22Rv1 (cell line): Measurements from ENCODE around the gene GPR25.

ENCODE experiments used
- CTCF ChIP-seq: fragments of 450-650 bp; IDR thresholded peaks from 2 replicates; pipeline ENCODE4 v1.5.1; 2017; ENCODE audit warnings: mild to moderate bottlenecking
- ZFX ChIP-seq: fragments of 450-650 bp; IDR thresholded peaks from 2 replicates; pipeline ENCODE4 v1.6.1; 2017; ENCODE audit warnings: antibody characterized with exemption, borderline replicate concordance

GRCh38 chr1:200899451-200899915, 26.7 kb downstream of the GPR25 start:
- TF ChIP-seq CTCF (no peak), ZFX (no peak)
